RWPE2 (cell line): ENCODE measurements around the gene EFEMP2.

Source experiments
- ATAC-seq: fragments of 200-7000 bp; cut with Tn5 transposase; 3 replicates; pipeline ENCODE4 v1.9.1; 2021; ENCODE audit warnings: low read depth
- DNase-seq: peaks from one replicate; pipeline ENCODE4 v3.0.0-alpha.2; 2020; ENCODE audit warnings: low spot score
- H3K27ac ChIP-seq: fragments of 450-650 bp; 2 replicates; pipeline ENCODE4 v1.5.1; 2017; ENCODE audit warnings: mild to moderate bottlenecking; ENCODE audit not compliant: poor library complexity, severe bottlenecking
- H3K27me3 ChIP-seq: fragments of 250-450 bp; sonication (Bioruptor Pico); 2 replicates; pipeline ENCODE4 v1.5.1; 2021; ENCODE audit warnings: mild to moderate bottlenecking, moderate library complexity; ENCODE audit not compliant: insufficient read depth, poor library complexity, severe bottlenecking
- H3K36me3 ChIP-seq: fragments of 250-450 bp; sonication (Bioruptor Pico); 2 replicates; pipeline ENCODE4 v1.5.1; 2020; ENCODE audit warnings: low read depth, mild to moderate bottlenecking, moderate library complexity
- H3K4me1 ChIP-seq: fragments of 250-450 bp; sonication (Bioruptor Pico); 2 replicates; pipeline ENCODE4 v1.5.1; 2021; ENCODE audit warnings: mild to moderate bottlenecking, moderate library complexity; ENCODE audit not compliant: insufficient read depth, poor library complexity, severe bottlenecking
- H3K4me3 ChIP-seq: fragments of 250-450 bp; sonication (Bioruptor Pico); 2 replicates; pipeline ENCODE4 v1.5.1; 2021; ENCODE audit warnings: mild to moderate bottlenecking, moderate library complexity; ENCODE audit not compliant: severe bottlenecking
- H3K9me3 ChIP-seq: fragments of 250-450 bp; sonication (Bioruptor Pico); 2 replicates; pipeline ENCODE4 v1.5.1; 2021; ENCODE audit warnings: mild to moderate bottlenecking, moderate library complexity; ENCODE audit not compliant: severe bottlenecking
- TF ChIP-seq, protein P1 (sequence below): fragments of 450-650 bp; IDR thresholded peaks from one replicate; pipeline ENCODE4 v1.5.1; 2017; ENCODE audit warnings: mild to moderate bottlenecking, moderate library complexity; ENCODE audit not compliant: poor library complexity, severe bottlenecking

EFEMP2 gene

DNA sequence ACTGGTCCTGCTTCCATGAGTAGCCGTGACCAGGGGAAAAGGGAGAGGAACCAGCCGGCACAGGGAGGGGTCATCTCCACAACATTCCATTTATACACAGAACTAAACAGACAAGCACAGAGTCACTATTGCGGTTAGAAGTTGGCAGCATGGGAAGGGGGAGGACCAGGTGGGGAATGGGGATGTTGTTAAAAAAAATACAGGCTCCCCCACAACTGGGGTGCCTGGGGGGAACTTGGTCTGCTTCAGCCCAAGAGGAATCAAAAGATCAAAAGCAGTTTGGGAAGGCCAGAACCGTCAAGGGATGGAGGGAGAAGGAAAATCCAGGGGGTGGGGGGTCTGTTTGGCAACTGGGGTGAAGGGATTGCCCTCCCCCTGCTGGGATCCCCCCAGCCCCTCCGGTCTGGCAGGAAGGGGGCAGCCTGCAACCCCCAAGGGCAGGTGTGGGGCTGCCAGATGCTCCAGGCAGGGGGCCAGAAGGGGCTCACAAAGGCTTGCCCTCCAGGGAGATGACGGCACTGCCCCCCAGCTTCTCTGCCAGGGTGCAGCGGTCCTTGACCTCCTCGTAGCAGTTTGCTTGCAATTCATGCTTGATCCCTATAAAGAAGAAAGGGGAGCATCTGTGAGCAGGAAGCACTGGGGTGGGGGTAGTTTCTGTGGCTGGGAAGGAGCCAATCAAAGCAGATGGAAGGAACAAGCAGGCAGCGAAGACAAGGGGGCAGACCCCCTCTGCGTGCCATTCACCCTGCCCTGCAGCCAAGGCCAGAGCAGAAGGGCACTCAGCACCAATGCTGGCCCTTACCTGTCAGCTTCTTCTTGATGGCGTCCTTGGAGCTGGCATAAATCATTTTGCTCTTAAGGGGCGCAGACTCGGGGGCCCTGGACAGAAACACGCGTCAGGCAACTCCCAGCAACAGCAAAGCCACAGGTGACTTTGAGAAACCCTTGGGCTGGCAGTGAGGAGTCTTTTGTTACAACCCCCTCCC is 17.5 kb downstream of the EFEMP2 start:
- Histone ChIP-seq H3K27ac (no peak overlapping the region), H3K9me3 (no peaks in the 10 kb centered on the region), H3K36me3 (peaks cover 46% of the 10 kb centered on the region), H3K4me3 (no peak overlapping the region), H3K27me3 (no peaks in the 10 kb centered on the region), H3K4me1 (no peaks in the 10 kb centered on the region)
- DNase-seq (peak; percentile 19), ATAC-seq (no peak)
- TF ChIP-seq, protein P1, sequence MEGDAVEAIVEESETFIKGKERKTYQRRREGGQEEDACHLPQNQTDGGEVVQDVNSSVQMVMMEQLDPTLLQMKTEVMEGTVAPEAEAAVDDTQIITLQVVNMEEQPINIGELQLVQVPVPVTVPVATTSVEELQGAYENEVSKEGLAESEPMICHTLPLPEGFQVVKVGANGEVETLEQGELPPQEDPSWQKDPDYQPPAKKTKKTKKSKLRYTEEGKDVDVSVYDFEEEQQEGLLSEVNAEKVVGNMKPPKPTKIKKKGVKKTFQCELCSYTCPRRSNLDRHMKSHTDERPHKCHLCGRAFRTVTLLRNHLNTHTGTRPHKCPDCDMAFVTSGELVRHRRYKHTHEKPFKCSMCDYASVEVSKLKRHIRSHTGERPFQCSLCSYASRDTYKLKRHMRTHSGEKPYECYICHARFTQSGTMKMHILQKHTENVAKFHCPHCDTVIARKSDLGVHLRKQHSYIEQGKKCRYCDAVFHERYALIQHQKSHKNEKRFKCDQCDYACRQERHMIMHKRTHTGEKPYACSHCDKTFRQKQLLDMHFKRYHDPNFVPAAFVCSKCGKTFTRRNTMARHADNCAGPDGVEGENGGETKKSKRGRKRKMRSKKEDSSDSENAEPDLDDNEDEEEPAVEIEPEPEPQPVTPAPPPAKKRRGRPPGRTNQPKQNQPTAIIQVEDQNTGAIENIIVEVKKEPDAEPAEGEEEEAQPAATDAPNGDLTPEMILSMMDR = no peak

DNA sequence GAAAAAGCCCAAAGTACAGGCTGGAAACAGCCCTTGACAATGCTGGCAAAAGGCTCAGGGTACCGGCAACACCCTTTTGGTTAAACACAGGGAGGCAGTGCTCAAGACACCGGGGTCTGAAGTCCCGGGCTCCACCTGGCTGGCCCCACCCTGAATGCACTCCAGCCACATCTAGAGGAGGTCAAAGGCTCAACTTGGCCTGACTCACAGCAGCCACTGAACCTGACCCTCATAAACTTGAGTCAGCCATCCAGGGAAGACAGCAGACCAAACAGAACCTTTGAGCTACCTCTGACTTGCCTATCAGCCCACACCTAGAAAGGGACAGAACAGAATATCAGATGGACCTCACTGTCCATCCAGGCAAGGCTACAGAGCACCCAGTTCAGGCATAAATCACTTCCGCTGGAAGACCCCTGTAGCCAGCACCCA is 18.4 kb downstream of the EFEMP2 start:
- TF ChIP-seq, protein P1 = no peak
- no peak for ATAC-seq
- H3K27me3 ChIP-seq = no peaks in the 10 kb centered on the region
- H3K9me3 ChIP-seq = no peaks in the 10 kb centered on the region
- DNase-seq = peak; percentile 36
- no peaks in the 10 kb centered on the region for H3K4me1 ChIP-seq
- H3K36me3 ChIP-seq = peaks cover 46% of the 10 kb centered on the region
- no peak overlapping the region for H3K4me3 ChIP-seq
- H3K27ac ChIP-seq = no peak overlapping the region

DNA sequence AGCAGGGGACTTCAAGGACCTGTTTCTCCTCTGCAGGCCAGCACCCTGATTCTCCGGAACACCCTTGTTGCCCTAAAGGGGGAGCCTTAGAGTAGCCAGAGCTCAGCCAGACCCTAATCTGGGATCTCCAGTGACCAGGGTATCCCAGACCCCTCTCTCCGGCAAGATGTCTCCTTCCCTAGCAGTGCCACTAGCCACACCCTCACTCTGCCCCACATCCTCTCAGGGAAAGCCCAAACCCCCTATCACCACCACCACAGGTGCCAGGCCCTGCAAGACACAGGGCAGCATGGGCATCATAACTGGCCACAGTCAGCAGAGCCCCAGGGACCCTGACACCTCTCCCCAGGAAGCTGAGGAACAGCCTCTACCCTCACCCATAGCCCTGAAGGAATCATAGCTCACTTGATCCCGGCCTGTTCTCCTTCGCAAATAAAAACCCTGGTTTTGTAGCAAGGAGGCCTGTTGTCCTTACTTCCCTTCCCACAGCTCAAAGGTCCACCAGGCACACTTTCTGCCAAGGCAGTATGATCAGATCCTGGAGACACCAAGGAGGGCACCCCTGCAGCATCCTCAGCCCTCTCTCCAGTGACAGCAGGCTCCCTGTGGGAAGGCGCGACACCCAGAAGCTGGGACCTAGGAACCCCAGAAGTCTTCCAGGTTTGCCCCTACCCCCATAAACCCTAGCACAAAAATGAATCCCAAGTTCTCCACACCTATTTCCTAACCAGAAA is 19.2 kb downstream of the EFEMP2 start:
- H3K27ac ChIP-seq = no peak overlapping the region
- H3K9me3 ChIP-seq = no peaks in the 10 kb centered on the region
- no peaks in the 10 kb centered on the region for H3K4me1 ChIP-seq
- H3K36me3 ChIP-seq = peaks cover 46% of the 10 kb centered on the region
- TF ChIP-seq, protein P1 = no peak
- H3K4me3 ChIP-seq = no peak overlapping the region
- DNase-seq (no peak), ATAC-seq (no peak)
- H3K27me3 ChIP-seq = no peaks in the 10 kb centered on the region

DNA sequence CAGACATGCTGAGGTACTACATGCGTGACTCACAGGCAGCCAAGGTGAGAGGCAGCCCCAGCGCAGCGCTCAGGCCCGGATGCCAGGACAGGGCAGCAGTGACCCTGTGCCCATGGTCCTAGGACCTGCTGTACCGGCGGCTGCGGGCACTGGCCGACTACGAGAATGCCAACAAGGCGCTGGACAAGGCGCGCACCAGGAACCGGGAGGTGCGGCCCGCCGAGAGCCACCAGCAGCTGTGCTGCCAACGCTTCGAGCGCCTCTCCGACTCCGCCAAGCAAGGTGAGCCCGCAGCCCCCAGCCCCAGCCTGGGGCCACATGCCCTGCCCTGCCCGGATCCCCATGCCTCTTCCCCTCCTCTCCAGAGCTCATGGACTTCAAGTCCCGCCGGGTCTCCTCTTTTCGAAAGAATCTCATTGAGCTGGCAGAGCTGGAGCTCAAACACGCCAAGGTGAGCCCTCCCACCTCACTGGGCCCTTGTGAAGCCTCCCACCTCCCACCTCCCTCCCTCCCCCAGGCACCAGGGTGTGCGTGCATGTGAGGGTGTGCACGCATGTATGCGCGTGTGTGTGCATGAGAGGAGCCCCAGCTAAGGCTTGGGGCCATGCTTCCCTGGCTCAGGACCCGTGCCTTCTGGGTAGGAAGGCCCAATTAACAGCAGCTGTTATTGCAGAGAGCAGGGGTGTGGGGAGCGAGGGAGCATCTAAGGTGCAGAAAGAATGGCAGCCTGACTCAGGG is 19.9 kb downstream of the EFEMP2 start:
- H3K4me1 ChIP-seq = no peaks in the 10 kb centered on the region
- no peak overlapping the region for H3K4me3 ChIP-seq
- DNase-seq = no peak
- ATAC-seq = 0 out of 3 replicates have a peak, but pooled peaks have one; percentile 4
- TF ChIP-seq, protein P1 = no peak
- H3K9me3 ChIP-seq = no peaks in the 10 kb centered on the region
- H3K27ac ChIP-seq = no peak overlapping the region
- H3K36me3 ChIP-seq = peaks cover 46% of the 10 kb centered on the region
- no peaks in the 10 kb centered on the region for H3K27me3 ChIP-seq
